ENCODE results near the gene CAVIN3. TPM values are rescaled to one million over a fixed set of nuclear protein-coding genes. Genes with fewer than 3 reads are reported as not detected.

CAVIN3 gene
- total and polyA plus RNA-seq, 12 donors = 8.4 to 126 (median 49.6) TPM

GRCh38 chr11:6332066-6332465, 11.8 kb upstream of the CAVIN3 start:
- intact Hi-C loops (cut with DNase I) = no loop called here
- TF ChIP-seq POLR2A (IDR thresholded peaks at IDR 0.05) (no peak), CTCF (IDR thresholded peaks at IDR 0.05) (no peak)
- peaks cover 0 to 7% of the 10 kb centered on the region in 2 donors for H3K4me1 ChIP-seq (replicated peaks in 1 of 2)
- no peaks in the 10 kb centered on the region for H3K36me3 ChIP-seq (replicated peaks in 1 of 2)
- DNase-seq = no peak
- H3K27me3 ChIP-seq = no peaks in the 10 kb centered on the region
- no peak overlapping the region for H3K4me3 ChIP-seq
- H3K9me3 ChIP-seq (replicated peaks in 1 of 3) = no peaks in the 10 kb centered on the region
- WGBS, 4 donors = 84 to 95% (median 89%) methylated on average over 5 of the region's 5 CpGs
- no peak overlapping the region for H3K27ac ChIP-seq

GRCh38 chr11:6328321-6328720, 8.0 kb upstream of the CAVIN3 start:
- H3K4me3 ChIP-seq = no peak overlapping the region
- no peaks in the 10 kb centered on the region for H3K27me3 ChIP-seq
- TF ChIP-seq POLR2A (IDR thresholded peaks at IDR 0.05) (no peak), CTCF (IDR thresholded peaks at IDR 0.05) (no peak)
- H3K4me1 ChIP-seq (replicated peaks in 1 of 2) = peaks cover 0 to 4% of the 10 kb centered on the region in 2 donors
- intact Hi-C loops (cut with DNase I) = no loop called here
- H3K27ac ChIP-seq = no peak overlapping the region
- H3K36me3 ChIP-seq (replicated peaks in 1 of 2) = no peaks in the 10 kb centered on the region
- H3K9me3 ChIP-seq (replicated peaks in 1 of 3) = no peaks in the 10 kb centered on the region
- no peak for DNase-seq

- no peak for DNase-seq
- H3K27me3 ChIP-seq = no peaks in the 10 kb centered on the region
- H3K27ac ChIP-seq = no peak overlapping the region
- H3K4me3 ChIP-seq = no peak overlapping the region
- intact Hi-C loops (cut with DNase I) = no loop called here
- TF ChIP-seq CTCF (IDR thresholded peaks at IDR 0.05) (no peak), POLR2A (IDR thresholded peaks at IDR 0.05) (no peak)
- no peaks in the 10 kb centered on the region for H3K36me3 ChIP-seq (replicated peaks in 1 of 2)
- no peaks in the 10 kb centered on the region for H3K9me3 ChIP-seq (replicated peaks in 1 of 3)
- no peaks in the 10 kb centered on the region for H3K4me1 ChIP-seq (replicated peaks in 1 of 2)
These were observed 7.5 kb upstream of the CAVIN3 start for GRCh38 chr11:6327806-6328205.

GRCh38 chr11:6326985-6327384, 6.7 kb upstream of the CAVIN3 start:
- 66 to 86% (median 79%) methylated on average over 2 of the region's 2 CpGs for WGBS, 4 donors
- Histone ChIP-seq H3K4me3 (no peak overlapping the region), H3K9me3 (replicated peaks in 1 of 3) (no peaks in the 10 kb centered on the region), H3K27me3 (no peaks in the 10 kb centered on the region), H3K27ac (peak overlapping the region in 1 of 5 donors; percentile 10), H3K4me1 (replicated peaks in 1 of 2) (peaks cover 0 to 2% of the 10 kb centered on the region in 2 donors), H3K36me3 (replicated peaks in 1 of 2) (no peaks in the 10 kb centered on the region)
- TF ChIP-seq CTCF (IDR thresholded peaks at IDR 0.05) = no peak
- no peak for TF ChIP-seq POLR2A (IDR thresholded peaks at IDR 0.05)
- intact Hi-C loops (cut with DNase I) = no loop called here
- no peak for DNase-seq
